Suppressor macrophage (primary cell): ENCODE measurements around the gene SMG1.
A peak's percentile ranks its signal among the peaks of the same experiment; 100 is the strongest.
"Not testable (repeated sequence)": the region's sequence is repeated elsewhere in the genome, so short reads cannot be mapped to it uniquely, and the experiment has no call there.

Experiments used
- DNase-seq, 4 experiments: peaks; one replicate each; pipeline ENCODE4 v3.0.0-alpha.2; 2020 to 2022
- total RNA-seq, 17 experiments: gene quantifications; one replicate each; lab custom pipeline; 2026; ENCODE audit warnings: mixed read lengths in 6 of 17, inconsistent platforms in 3 of 17; lab: John Stamatoyannopoulos, UW

Gene SMG1
- total RNA-seq: 128 to 437 (median 200) reads per million in 17 experiments

DNA sequence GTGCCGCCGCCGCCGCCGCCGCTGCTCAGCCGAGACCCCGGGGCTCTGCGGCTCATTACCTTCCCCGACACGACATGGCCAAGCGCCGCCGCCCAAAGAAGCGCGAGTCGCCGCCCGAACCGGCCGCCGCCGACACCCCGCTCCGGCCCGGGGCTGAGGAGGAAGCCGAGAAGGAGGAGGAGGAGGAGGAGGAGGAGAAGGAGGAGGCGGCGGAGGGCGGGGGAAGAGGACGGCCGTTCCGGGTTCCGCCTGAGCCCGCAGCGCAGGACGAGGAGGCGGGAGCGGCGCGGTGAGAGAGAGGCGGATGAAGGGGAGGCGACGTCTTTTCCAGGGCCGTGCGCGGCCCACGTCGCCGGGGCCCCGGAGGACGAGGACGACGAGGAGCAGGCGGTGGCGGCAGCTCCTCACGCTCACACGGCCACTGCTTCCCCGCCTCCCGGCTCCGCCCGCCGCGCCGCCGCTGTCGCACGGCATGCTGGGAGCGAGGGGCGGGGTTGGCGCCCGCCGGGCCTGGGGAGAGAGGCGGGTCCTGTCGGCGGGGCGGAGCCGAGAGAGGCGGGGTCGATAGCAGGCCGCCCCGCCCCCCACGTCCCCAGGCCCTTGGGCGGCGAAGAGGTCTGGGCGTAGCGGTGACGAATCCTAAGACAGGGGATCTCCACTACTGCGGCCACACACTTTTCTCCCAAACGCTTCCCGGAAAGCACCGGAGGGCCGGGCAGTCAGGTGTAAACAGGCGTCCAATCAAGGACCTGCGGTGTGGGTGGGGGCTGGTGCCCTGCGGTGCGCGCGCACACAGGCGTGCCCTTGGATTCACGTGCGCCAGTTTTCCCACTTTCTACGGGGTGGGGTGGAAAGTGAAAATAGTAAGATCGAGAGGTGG is at the start of gene SMG1:
TSS of gene SMG1 (minus strand) at position 423 of the 880 bp plus-strand sequence. CDS start at position 56, 367 bp downstream.
- DNase-seq: peak; percentile 93 to 98 (median 96)

- no peak for DNase-seq
Observed at GRCh38 chr16:18975109-18975508, 48.9 kb upstream of the SMG1 start.

DNA sequence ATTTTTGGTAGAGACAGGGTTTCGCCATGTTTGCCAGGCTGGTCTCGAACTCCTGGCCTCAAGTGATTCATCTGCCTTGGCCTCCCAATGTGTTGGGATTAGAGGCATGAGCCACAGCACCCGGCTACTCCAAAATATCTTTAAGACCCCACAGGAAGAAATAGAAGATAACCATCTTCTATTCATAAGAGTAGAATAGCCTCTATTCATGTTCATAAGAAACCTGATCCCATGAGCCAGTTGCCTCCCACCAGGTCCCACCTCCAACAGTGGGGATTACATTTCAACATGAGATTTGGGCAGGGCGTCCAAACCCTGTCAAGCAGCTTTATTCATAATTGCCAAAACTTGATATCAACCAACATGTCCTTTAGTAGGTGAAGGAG is 43.6 kb upstream of the SMG1 start:
- DNase-seq: no peak

- peak; percentile 78 to 92 (median 88) for DNase-seq
Observed at GRCh38 chr16:18969050-18969854, 43.0 kb upstream of the SMG1 start.

- DNase-seq: no peak
Observed at GRCh38 chr16:18966791-18967190, 40.6 kb upstream of the SMG1 start.

- DNase-seq: no peak
Observed at GRCh38 chr16:18965555-18965954, 39.3 kb upstream of the SMG1 start.

DNA sequence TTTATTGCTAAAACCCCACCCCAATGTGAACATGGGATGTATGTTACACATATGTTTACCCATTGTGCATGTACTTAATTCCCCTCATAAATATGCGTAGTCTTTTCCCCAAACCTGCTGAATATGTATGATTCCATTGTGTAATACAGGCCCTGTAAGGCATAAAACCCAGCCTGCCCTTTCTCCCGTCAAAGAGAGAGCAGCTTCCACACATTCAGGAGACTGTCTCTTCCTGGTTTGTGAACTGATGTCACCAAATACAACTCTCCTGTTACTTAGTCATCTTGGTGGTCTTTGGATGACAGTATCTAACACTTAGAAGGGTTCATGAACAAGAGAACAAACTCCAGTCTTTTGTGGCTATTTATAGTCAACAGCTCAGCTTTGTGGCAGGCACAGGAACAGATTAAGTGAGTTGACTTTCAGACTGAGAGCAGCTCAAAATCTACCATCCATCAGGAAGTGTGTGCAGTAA is 32.9 kb upstream of the SMG1 start:
- DNase-seq: peak in 1 of 4 experiments; percentile 5

DNA sequence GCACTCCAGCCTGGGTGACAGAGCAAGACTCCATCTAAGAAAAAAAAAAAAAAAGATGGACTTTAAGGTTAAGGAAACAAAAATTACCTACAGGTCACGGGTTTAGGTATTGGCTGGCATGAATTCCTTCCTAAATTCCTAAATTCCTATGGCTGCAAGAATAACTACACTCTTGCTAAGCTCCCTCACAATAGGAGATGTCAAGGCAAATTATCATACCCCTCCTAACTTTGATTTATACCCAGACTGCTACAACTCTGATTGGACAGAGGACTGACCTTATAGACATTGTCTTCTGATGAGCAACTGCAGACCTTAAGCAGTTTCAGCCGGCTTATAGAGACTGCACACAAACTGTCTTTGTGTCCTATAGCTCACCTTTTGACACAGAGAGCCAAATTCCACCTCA is 32.4 kb upstream of the SMG1 start:
- DNase-seq: no peak

DNA sequence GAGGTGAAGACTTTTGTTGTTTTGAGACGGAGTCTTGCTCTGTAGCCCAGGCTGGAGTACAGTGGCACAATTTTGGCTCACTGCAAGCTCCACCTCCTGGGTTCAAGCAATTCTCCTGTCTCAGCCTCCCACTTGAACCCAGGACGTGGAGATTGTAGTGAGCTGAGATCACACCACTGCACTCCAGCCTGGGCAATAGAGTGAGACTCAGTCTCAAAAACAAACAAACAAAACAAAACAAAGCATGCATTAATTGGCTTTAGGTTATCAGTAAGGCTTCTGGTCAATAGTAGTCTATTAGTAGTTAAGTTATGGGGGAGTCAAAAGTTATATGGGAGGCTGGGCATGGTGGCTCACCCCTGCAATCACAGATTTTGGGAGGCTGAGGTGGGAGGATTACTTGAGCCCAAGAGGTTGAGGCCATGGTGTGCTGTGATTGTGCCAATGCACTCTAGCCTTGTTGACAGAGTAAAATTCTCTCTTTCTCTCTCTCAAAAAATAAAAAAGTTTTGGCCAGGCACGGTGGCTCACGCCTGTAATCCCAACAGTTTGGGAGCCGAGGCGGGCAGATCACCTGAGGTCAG is 30.5 kb upstream of the SMG1 start:
- not testable (repeated sequence) for DNase-seq

DNA sequence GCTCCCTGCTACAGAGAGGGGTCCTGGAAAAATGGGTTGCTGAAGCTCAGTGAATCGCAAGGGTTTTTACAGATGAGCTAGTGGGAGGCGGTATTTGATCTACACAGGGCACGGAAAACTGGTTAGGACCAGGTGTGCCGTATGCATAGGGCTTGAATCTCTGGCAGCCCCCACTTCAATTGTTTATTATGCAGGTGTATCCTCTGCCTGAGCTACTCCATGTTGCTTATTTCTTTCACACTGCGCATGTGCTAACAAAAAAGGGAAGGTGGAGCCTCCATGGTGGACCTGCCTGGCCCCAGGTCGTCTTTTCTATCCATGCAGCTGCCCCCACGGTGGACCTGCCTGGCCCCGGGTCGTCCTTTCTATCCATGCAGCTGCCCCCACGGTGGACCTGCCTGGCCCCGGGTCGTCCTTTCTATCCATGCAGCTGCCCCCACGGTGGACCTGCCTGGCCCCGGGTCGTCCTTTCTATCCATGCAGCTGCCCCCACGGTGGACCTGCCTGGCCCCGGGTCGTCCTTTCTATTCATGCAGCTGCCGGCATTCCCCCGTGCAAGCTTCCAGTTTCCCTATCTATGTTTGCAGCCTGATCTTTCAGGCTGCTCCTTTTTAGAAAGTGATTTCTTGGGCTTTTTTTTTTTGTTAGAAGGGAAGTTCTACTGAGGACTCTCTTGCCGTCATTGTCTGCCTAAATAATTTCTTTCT is 29.8 kb upstream of the SMG1 start:
- peak in 3 of 4 experiments; percentile 28 to 57 (median 34) for DNase-seq

GRCh38 chr16:18953547-18953946 is 27.3 kb upstream of the SMG1 start:
- no peak for DNase-seq

- DNase-seq: no peak
Observed at GRCh38 chr16:18950469-18951185, 24.4 kb upstream of the SMG1 start.

DNA sequence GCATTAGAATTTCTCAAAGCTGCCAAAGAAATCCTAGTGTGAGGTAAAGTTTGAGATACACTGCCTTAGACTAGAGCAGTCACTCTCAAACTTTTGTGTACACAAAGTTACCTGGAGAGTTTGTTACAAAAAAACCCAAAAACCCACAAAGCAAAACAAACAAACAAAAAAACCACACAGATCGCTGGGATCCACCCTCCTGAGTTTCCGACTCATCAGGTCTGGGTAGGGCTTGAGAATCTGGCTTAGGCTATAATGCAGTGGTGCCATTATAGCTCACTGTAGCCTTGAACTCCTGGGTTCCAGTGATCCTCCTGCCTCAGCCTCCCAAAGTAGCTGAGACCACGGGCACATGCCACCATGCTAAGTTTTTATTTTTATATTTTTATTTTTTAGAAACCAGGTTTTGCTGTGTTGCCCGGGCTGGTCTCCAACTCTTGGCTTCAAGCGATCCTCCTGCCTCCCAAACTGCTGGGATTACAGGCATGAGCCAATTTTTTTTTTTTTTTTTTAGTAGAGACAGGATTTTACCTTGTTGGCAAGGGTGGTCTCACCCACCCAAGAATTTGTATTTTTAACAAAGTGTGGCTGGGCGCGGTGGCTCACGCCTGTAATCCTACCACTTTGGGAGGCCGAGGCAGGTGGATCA is 22.3 kb upstream of the SMG1 start:
- no peak for DNase-seq

DNA sequence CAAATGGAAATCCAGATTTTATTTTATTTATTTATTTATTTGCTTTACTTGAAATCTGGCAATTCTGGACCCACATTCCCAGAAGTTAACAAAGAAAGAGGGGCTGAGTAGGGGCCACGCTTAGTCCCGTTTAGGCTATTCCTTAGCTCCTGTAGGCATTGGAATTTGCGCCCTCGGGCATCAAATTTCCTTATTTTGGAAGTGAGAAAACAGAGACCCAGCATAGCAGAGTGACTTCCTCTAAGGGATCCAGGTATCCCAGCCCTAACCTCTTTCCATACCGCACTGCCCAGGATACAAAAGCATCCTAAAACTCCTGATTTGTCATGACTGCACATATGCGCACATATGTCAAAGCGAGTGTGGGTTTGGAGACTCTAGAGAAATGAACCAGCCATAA is 19.0 kb upstream of the SMG1 start:
- no peak for DNase-seq

DNA sequence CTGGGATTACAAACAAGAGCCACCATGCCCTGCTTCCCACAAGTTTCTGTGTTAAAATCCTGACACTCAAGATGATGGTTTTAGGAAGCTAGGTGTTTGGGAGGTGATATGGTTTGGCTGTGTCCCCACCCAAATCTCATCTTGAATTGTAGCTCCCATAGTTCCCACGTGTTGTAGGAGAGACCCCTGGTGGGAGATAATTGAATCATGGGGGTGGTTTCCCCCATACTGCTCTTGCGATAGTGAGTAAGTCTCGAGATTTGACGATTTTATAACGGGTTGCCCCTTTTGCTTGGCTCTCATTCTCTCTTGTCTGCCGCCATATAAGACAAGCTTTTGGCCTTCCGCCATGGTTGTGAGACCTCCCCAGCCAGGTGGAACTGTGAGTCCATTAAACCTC is 17.2 kb upstream of the SMG1 start:
- DNase-seq: no peak

DNA sequence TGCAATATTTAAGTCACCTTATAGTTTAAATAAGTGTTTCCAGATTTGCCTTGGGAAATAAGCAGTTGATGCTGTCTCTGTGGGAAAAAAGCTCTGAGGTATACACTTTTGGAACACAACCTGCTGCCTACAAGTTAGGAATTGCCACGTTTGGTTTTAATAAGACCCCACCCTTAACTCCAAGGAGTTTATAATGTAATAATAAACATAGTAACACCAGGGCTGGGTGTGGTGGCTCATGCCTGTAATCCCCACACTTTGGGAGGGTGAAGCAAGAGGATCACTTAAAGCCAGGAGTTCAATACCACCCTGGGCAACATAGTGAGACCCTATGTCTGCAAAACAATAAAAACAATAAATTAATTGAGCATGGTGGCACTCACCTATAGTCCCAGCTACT is 15.9 kb upstream of the SMG1 start:
- no peak for DNase-seq

DNA sequence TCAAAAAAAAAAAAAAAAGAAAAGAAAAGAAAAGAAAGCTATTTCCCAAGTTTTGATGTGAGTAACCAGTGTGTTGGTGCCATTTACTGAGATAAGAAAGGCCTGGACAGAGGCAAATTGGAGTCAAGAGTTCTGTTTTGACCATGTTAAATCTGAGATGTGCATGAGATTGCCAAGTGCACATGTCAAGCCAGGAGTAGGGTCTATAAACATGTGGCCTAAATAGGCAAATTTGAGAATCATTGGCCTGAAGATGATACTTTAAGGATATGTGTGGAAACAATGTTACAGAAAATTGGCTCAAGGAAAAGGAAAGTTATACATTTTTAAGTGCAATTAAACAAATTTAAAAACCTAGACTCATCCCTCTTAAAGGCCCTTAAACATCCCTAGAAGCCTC is 15.3 kb upstream of the SMG1 start:
- no peak for DNase-seq

DNA sequence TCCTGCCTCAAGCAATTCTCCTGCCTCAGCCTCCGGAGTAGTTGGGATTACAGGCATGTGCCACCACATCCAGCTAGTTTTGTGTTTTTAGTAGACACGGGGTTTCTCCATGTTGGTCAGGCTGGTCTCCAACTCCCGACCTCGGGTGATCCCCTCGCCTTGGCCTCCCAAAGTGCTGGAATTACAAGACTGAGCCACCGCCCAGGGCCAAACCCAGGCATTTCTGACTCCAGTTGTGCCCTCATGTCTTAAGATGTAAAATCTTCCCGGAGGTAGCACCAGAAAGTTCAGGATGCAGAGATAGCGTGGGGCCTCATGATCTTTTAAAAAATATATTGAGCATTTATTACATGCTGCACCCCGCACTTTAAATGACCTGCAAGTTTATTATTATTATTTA is 12.8 kb upstream of the SMG1 start:
- DNase-seq: no peak

GRCh38 chr16:18937390-18937789 is 11.2 kb upstream of the SMG1 start:
- DNase-seq: no peak

DNA sequence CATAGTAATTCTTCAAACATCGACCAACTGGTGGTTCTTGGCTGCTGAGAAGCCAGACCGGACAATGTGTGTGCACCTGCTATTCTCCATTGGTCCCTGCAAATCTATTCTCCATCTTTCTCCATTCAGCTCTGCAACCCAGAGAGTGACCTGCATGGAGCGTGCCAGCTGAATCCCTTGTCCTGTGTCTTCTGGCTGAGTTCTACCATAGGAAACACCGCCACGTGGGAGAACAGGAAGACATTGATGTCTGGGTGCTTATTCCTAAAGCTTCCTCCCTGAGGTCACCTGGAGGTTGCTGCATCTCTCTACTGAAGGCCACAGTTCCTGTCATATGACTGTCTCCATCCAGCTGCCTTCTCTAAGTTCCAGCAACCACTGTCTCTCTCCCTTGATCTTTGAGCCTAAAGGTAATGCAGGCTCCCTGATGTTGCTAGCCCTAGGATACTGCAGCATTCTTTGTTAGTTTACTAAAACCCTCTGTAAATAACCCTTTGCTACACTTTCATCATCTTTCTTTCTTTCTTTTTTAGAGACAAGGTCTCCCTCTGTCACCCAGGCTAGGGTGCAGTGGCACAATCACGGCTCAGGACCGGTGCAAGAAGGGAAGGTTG is 10.6 kb upstream of the SMG1 start:
- peak in 1 of 4 experiments; percentile 12 for DNase-seq

DNA sequence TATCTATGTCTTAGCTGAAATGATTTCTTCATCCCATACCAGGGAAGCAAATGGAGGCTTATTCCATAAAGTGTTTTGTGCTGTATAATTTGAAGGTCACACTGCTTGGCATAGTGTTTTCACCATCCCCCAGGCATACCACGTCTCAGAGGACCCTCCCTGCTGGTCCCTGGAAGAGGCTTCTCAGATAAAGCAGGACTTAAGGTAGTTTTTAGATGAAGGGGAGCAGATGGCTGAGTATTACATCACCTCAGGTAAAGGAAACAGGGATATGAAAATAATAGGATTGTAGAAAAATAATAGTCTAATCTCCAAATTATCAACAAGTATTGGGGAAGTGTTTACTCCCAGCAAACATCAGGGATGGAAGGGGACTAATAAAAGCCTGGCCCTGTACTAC is 7.3 kb upstream of the SMG1 start:
- DNase-seq: no peak
